Right lung (tissue), 5 donors: ENCODE results near the gene AVL9. TPM values are rescaled to one million over a fixed set of nuclear protein-coding genes. Genes with fewer than 3 reads are reported as not detected.
"Not testable (repeated sequence)": the region's sequence is repeated elsewhere in the genome, so short reads cannot be mapped to it uniquely, and the experiment has no call there.

Experiments
- DNase-seq, 2 donors: peaks; one replicate each; pipeline ENCODE4 v3.0.0-alpha.2; 2013
- polyA plus RNA-seq, 5 donors: library from polyadenylated mRNA; unstranded; fragments of 120-200 nt; gene quantifications; one replicate each; pipeline versions ENCODE4 v1.2.1 to v1.2.3, GENCODE V29; 2013; ENCODE audit warnings: inconsistent platforms in 1 of 5, low replicate concordance in 1 of 5; ENCODE audit not compliant: insufficient read length in 5 of 5, insufficient read depth in 1 of 5

AVL9 gene
- polyA plus RNA-seq, 5 donors: 21.6 to 32.6 (median 30.7) TPM

GRCh38 chr7:32490127-32490796 is 5.0 kb upstream of the AVL9 start, which contains the start of gene LSM5:
TSS of gene LSM5 (minus strand) at chr7:32490380. CDS start at chr7:32490365, 15 bp downstream.
- peak; percentile 89 to 91 for DNase-seq

GRCh38 chr7:32494946-32495297 is 367 bp upstream of the AVL9 start:
- no peak for DNase-seq

GRCh38 chr7:32496052-32496813 is 944 bp downstream of the AVL9 start:
- DNase-seq: no peak

- not testable (repeated sequence) for DNase-seq
These were observed 4.5 kb downstream of the AVL9 start for GRCh38 chr7:32499755-32500154.

- DNase-seq: not testable (repeated sequence)
These were observed 4.9 kb downstream of the AVL9 start for GRCh38 chr7:32500216-32500615.

GRCh38 chr7:32500922-32501341 is 5.6 kb downstream of the AVL9 start:
- no peak for DNase-seq

GRCh38 chr7:32501522-32501921 is 6.2 kb downstream of the AVL9 start:
- no peak for DNase-seq

GRCh38 chr7:32502728-32503127 is 7.4 kb downstream of the AVL9 start:
- DNase-seq: no peak

- no peak for DNase-seq
These were observed 11.2 kb downstream of the AVL9 start for GRCh38 chr7:32506266-32507054.

GRCh38 chr7:32507414-32507813 is 12.1 kb downstream of the AVL9 start:
- DNase-seq: no peak

GRCh38 chr7:32511791-32512190 is 16.5 kb downstream of the AVL9 start:
- DNase-seq: no peak

- no peak for DNase-seq
These were observed 17.9 kb downstream of the AVL9 start for GRCh38 chr7:32513210-32513609.

GRCh38 chr7:32515890-32516550 is 20.7 kb downstream of the AVL9 start:
- DNase-seq: no peak

GRCh38 chr7:32516551-32517100 is 21.3 kb downstream of the AVL9 start:
- DNase-seq: no peak

GRCh38 chr7:32518534-32519140 is 23.3 kb downstream of the AVL9 start:
- DNase-seq: no peak

GRCh38 chr7:32519763-32520162 is 24.5 kb downstream of the AVL9 start:
- DNase-seq: no peak

- DNase-seq: no peak
These were observed 27.6 kb downstream of the AVL9 start for GRCh38 chr7:32522746-32523530.

GRCh38 chr7:32524631-32525030 is 29.3 kb downstream of the AVL9 start:
- no peak for DNase-seq

GRCh38 chr7:32525839-32526238 is 30.6 kb downstream of the AVL9 start:
- no peak for DNase-seq

- no peak for DNase-seq
These were observed 36.1 kb downstream of the AVL9 start for GRCh38 chr7:32531402-32531801.
